Keratinocyte (primary cell): Measurements from ENCODE around the gene ABI3BP. TPM values are rescaled to one million over a fixed set of nuclear protein-coding genes. Genes with fewer than 3 reads are reported as not detected.

ENCODE experiments used
- DNase-seq: peaks from one replicate; pipeline ENCODE4 v3.0.0-alpha.2; 2011; ENCODE audit warnings: low read depth, missing footprints, low spot score
- FAIRE-seq: peaks from 2 replicates; lab custom pipeline; 2011; peaks lifted over from hg19 to GRCh38; lab: Jason Lieb, UNC
- H2AFZ ChIP-seq: 2 replicates; pipeline ENCODE4 v1.6.0; 2012; ENCODE audit warnings: low read length, control low read depth, inconsistent platforms; ENCODE audit not compliant: control insufficient read depth
- H3K27ac ChIP-seq: 2 replicates; pipeline ENCODE4 v1.5.1; 2011; ENCODE audit warnings: low read length; ENCODE audit not compliant: control insufficient read depth, insufficient read depth
- H3K27me3 ChIP-seq: 3 replicates; pipeline ENCODE4 v1.6.0; 2011; ENCODE audit warnings: low read length; ENCODE audit not compliant: control insufficient read depth, insufficient read depth; ENCODE audit errors: extremely low read depth
- H3K36me3 ChIP-seq, 2 experiments: 2 replicates in 1 of 2; 3 replicates in 1 of 2; pipeline ENCODE4 v1.5.1; 2011; ENCODE audit warnings: low read length in 2 of 2, mild to moderate bottlenecking in 1 of 2; ENCODE audit not compliant: control insufficient read depth in 2 of 2, insufficient read depth in 2 of 2; ENCODE audit errors: extremely low read depth in 1 of 2
- H3K4me1 ChIP-seq: 3 replicates; pipeline ENCODE4 v1.5.1; 2011; ENCODE audit warnings: low read length; ENCODE audit not compliant: control insufficient read depth, insufficient read depth; ENCODE audit errors: extremely low read depth
- H3K4me2 ChIP-seq: 3 replicates; pipeline ENCODE4 v1.6.0; 2011; ENCODE audit warnings: low read depth, low read length; ENCODE audit not compliant: control insufficient read depth, insufficient read depth; ENCODE audit errors: extremely low read depth
- H3K4me3 ChIP-seq, 3 experiments: fragments of 200-600 bp in 1 of 3; sonication (generic) in 1 of 3; 2 replicates in 2 of 3; 3 replicates in 1 of 3; pipeline ENCODE4 v1.5.1; 2011 to 2016; ENCODE audit warnings: low read length in 3 of 3, mild to moderate bottlenecking in 3 of 3, control low read depth in 2 of 3, inconsistent platforms in 1 of 3, low read depth in 1 of 3, mixed read lengths in 1 of 3, mixed run types in 1 of 3, moderate library complexity in 1 of 3; ENCODE audit not compliant: control insufficient read depth in 2 of 3, insufficient read depth in 2 of 3; ENCODE audit errors: extremely low read depth in 1 of 3
- H3K79me2 ChIP-seq: 2 replicates; pipeline ENCODE4 v1.6.0; 2012; ENCODE audit warnings: low read length; ENCODE audit not compliant: control insufficient read depth, insufficient read depth
- H3K9ac ChIP-seq: 3 replicates; pipeline ENCODE4 v1.6.0; 2011; ENCODE audit warnings: low read length; ENCODE audit not compliant: control insufficient read depth, insufficient read depth; ENCODE audit errors: extremely low read depth
- H3K9me1 ChIP-seq: 3 replicates; pipeline ENCODE4 v1.6.0; 2011; ENCODE audit warnings: low read length; ENCODE audit not compliant: control insufficient read depth, insufficient read depth; ENCODE audit errors: extremely low read depth
- H3K9me3 ChIP-seq: 2 replicates; pipeline ENCODE4 v1.5.1; 2012; ENCODE audit warnings: low read depth, low read length; ENCODE audit not compliant: control insufficient read depth
- H4K20me1 ChIP-seq: 3 replicates; pipeline ENCODE4 v1.6.0; 2011; ENCODE audit warnings: low read length; ENCODE audit not compliant: control insufficient read depth, insufficient read depth; ENCODE audit errors: extremely low read depth
- CTCF ChIP-seq, 3 experiments: IDR thresholded peaks in 1 of 3; conservative IDR thresholded peaks in 1 of 3; optimal IDR thresholded peaks in 1 of 3; 2 replicates in 2 of 3; 3 replicates in 1 of 3; pipeline versions ENCODE3 to v1.5.1; 2011; ENCODE audit warnings: low read length in 3 of 3, mild to moderate bottlenecking in 3 of 3, moderate library complexity in 2 of 3, control low read depth in 1 of 3, inconsistent platforms in 1 of 3; ENCODE audit not compliant: insufficient read depth in 2 of 3; ENCODE audit errors: extremely low read depth in 1 of 3
- EZH2 ChIP-seq: IDR thresholded peaks from one replicate; pipeline ENCODE4 v1.6.1; 2012; ENCODE audit warnings: inconsistent platforms, mild to moderate bottlenecking, low read length, moderate library complexity
- dilution Hi-C: fragments of 300-500 bp; cut with MboI; formaldehyde crosslinking; loops from one replicate; pipeline ENCODE4 v1.7.0; 2020; ENCODE audit warnings: low sequenced_read_pairs; ENCODE audit not compliant: extremely low pct_ligation_motif_present
- polyA plus RNA-seq, 5 experiments: library from polyadenylated mRNA; depleted of rRNA in 3 of 5; stranded (reverse) in 3 of 5; stranded (forward) in 1 of 5; unstranded in 1 of 5; fragments of >200 nt; gene quantifications; 1 replicate in 1 of 5; 2 replicates in 3 of 5; 3 replicates in 1 of 5; pipeline versions ENCODE4 v1.2.1 to v1.2.3, GENCODE V29; 2011 to 2012; ENCODE audit warnings: missing spikeins in 2 of 5, low read depth in 1 of 5, low replicate concordance in 1 of 5

ABI3BP gene
- polyA plus RNA-seq, 1 donor (not counting 4 experiments of a cell fraction or from before 2014, with no cell fraction given) = 0.59 TPM

DNA sequence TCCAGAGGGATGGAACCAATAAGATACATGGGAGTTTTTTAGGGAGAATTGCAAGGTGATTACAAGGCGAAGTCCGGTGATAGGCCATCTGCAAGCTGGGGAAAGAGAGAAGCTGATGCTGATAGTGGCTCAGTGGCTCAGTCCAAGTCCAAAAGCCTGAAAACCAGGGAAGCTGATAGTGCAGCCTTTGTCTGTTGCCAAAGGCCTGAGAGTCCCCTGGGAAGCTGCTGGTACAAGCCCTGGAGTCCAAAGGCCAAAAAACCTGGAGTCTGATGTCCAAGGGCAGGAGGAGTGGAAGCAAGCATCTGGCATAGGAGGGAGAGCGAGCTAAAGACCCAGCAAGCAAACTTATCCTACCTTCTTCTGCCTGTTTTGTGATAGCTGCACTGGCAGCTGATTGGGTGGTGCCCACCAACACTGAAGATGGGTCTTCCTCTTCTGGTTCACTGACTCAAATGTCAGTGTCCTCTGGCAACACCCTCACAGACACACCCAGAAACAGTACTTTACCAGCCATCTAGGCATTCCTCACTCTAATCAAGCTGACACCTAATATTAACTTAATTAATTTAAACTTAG, 267.2 kb downstream of the ABI3BP start:
- no peak overlapping the region for H3K9ac ChIP-seq
- H2AFZ ChIP-seq = no peak overlapping the region
- no peaks in the 10 kb centered on the region for H3K9me1 ChIP-seq
- no peak overlapping the region for H3K4me3 ChIP-seq
- H3K27ac ChIP-seq = no peak overlapping the region
- no peaks in the 10 kb centered on the region for H3K27me3 ChIP-seq
- DNase-seq (no peak), FAIRE-seq (no peak)
- no peaks in the 10 kb centered on the region for H3K9me3 ChIP-seq
- dilution Hi-C loops = no loop called here
- no peaks in the 10 kb centered on the region for H3K4me1 ChIP-seq
- peaks cover 75% of the 10 kb centered on the region for H3K79me2 ChIP-seq
- TF ChIP-seq CTCF (optimal IDR thresholded peaks at IDR 0.05 in 1 of 3, IDR thresholded peaks at IDR 0.05 in 1 of 3, conservative IDR thresholded peaks at IDR 0.05 in 1 of 3; ENCODE audit: extremely low read depth in 1 of 3, insufficient read depth in 2 of 3, low read length in 3 of 3) = no peak
- TF ChIP-seq EZH2 = no peak
- H3K36me3 ChIP-seq = peaks cover 12 to 38% of the 10 kb centered on the region in 2 experiments
- peaks cover 3% of the 10 kb centered on the region for H4K20me1 ChIP-seq
- H3K4me2 ChIP-seq = no peak overlapping the region

DNA sequence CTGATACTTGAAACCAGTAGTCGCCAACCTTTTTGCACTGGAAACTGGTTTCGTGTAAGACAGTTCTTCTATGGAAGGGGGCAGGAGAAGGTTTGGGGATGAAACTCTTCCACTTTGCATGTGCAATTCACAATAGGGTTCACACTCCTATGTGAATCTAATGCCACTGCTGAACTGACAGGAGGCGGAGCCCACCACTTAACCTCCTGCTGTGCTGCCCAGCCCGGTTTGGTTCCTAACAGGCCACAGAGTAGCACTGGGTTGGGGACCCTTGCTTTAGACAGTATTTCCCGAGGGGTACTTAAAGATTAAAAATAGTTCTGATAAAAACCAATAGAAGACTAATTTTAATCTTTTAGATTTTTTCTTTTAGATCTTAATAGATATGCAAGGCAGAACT, 272.8 kb downstream of the ABI3BP start:
- dilution Hi-C loops = no loop called here

More for the DNA sequence above, 272.8 kb downstream of the ABI3BP start:
- H3K79me2 ChIP-seq = peaks cover 78% of the 10 kb centered on the region
- H3K4me1 ChIP-seq = no peaks in the 10 kb centered on the region
- no peak overlapping the region for H3K27ac ChIP-seq
- H3K9ac ChIP-seq = no peak overlapping the region
- peaks cover 7 to 22% of the 10 kb centered on the region in 2 experiments for H3K36me3 ChIP-seq
- H2AFZ ChIP-seq = no peak overlapping the region
- TF ChIP-seq EZH2 = no peak
- no peak for TF ChIP-seq CTCF (optimal IDR thresholded peaks at IDR 0.05 in 1 of 3, IDR thresholded peaks at IDR 0.05 in 1 of 3, conservative IDR thresholded peaks at IDR 0.05 in 1 of 3; ENCODE audit: extremely low read depth in 1 of 3, insufficient read depth in 2 of 3, low read length in 3 of 3)
- peaks cover 12% of the 10 kb centered on the region for H4K20me1 ChIP-seq
- no peaks in the 10 kb centered on the region for H3K27me3 ChIP-seq
- FAIRE-seq (no peak), DNase-seq (no peak)
- no peaks in the 10 kb centered on the region for H3K9me3 ChIP-seq
- no peaks in the 10 kb centered on the region for H3K9me1 ChIP-seq
- no peak overlapping the region for H3K4me2 ChIP-seq
- H3K4me3 ChIP-seq = no peak overlapping the region
